Natural killer cell (primary cell): ENCODE measurements around the gene TRIM31. TPM values are rescaled to one million over a fixed set of nuclear protein-coding genes. Genes with fewer than 3 reads are reported as not detected.

Experiments used
- ATAC-seq, 3 donors: fragments of 150-1000 bp in 2 of 3; fragments of 200-7000 bp in 1 of 3; cut with Tn5 transposase; 1 replicate in 1 of 3; 2 replicates in 2 of 3; pipeline ENCODE4 v1.10.0; 2021; ENCODE audit warnings: mild to moderate bottlenecking in 2 of 3, moderate library complexity in 2 of 3
- DNase-seq, 2 donors: peaks; one replicate each; pipeline versions ENCODE4 v3.0.0 to v3.0.0-alpha.2; 2013 to 2021; ENCODE audit warnings: mixed read lengths in 1 of 2
- H3K27ac ChIP-seq: one replicate; pipeline ENCODE4 v1.5.1; 2013; ENCODE audit warnings: mild to moderate bottlenecking, low read length
- H3K27me3 ChIP-seq: one replicate; pipeline ENCODE4 v1.6.1; 2013; ENCODE audit warnings: low read length; ENCODE audit not compliant: control insufficient read depth, insufficient read depth
- H3K36me3 ChIP-seq: one replicate; pipeline ENCODE4 v1.6.1; 2013; ENCODE audit warnings: low read length; ENCODE audit not compliant: control insufficient read depth, insufficient read depth
- H3K4me1 ChIP-seq: one replicate; pipeline ENCODE4 v1.6.1; 2013; ENCODE audit warnings: low read length; ENCODE audit not compliant: control insufficient read depth, insufficient read depth
- H3K4me3 ChIP-seq: one replicate; pipeline ENCODE4 v1.5.1; 2013; ENCODE audit warnings: low read length
- H3K9me3 ChIP-seq: one replicate; pipeline ENCODE4 v1.6.1; 2013; ENCODE audit warnings: low read length; ENCODE audit not compliant: control insufficient read depth, insufficient read depth
- H3K27ac Mint-ChIP-seq, 2 donors: one replicate each; pipeline ENCODE4 v1.8.0; 2022; ENCODE audit warnings: mild to moderate bottlenecking in 2 of 2, mixed read lengths in 2 of 2, moderate library complexity in 1 of 2
- H3K27me3 Mint-ChIP-seq, 2 donors: one replicate each; pipeline ENCODE4 v1.8.0; 2022; ENCODE audit warnings: low read depth in 2 of 2, mixed read lengths in 2 of 2
- H3K36me3 Mint-ChIP-seq: one replicate; pipeline ENCODE4 v1.8.0; 2022; ENCODE audit warnings: mixed read lengths
- H3K4me1 Mint-ChIP-seq, 2 donors: one replicate each; pipeline ENCODE4 v1.8.0; 2022; ENCODE audit warnings: mixed read lengths in 2 of 2
- H3K4me3 Mint-ChIP-seq: one replicate; pipeline ENCODE4 v1.8.0; 2022; ENCODE audit warnings: mild to moderate bottlenecking, moderate library complexity, mixed read lengths
- H3K9me3 Mint-ChIP-seq, 2 donors: one replicate each; pipeline ENCODE4 v1.8.0; 2022; ENCODE audit warnings: mixed read lengths in 2 of 2
- WGBS: methylation state at CpG from one replicate; pipeline ENCODE4 v1.1.7; 2013; ENCODE audit warnings: missing lambda C conversion rate; ENCODE audit not compliant: insufficient coverage; 5-methylcytosine and 5-hydroxymethylcytosine counted together
- intact Hi-C: fragments of 100-400 bp; cut with micrococcal nuclease; formaldehyde crosslinking; loops from one replicate; pipeline ENCODE4 v1.14.2; 2022
- total RNA-seq, 4 donors: library from RNA; stranded (reverse); fragments of 120-200 nt in 1 of 4; gene quantifications; one replicate each; pipeline versions ENCODE4 v1.2.3 to v1.2.4, GENCODE V29; 2013 to 2022
- TF ChIP-seq, protein P1 (sequence below): fragments of 200-600 bp; IDR thresholded peaks from one replicate; pipeline ENCODE4 v1.8.0; 2022; ENCODE audit warnings: antibody characterized with exemption

The TRIM31 gene
- total RNA-seq, 3 donors from 2014 or later (not counting 1 experiment from before 2014, with no cell fraction given) = not detected

DNA sequence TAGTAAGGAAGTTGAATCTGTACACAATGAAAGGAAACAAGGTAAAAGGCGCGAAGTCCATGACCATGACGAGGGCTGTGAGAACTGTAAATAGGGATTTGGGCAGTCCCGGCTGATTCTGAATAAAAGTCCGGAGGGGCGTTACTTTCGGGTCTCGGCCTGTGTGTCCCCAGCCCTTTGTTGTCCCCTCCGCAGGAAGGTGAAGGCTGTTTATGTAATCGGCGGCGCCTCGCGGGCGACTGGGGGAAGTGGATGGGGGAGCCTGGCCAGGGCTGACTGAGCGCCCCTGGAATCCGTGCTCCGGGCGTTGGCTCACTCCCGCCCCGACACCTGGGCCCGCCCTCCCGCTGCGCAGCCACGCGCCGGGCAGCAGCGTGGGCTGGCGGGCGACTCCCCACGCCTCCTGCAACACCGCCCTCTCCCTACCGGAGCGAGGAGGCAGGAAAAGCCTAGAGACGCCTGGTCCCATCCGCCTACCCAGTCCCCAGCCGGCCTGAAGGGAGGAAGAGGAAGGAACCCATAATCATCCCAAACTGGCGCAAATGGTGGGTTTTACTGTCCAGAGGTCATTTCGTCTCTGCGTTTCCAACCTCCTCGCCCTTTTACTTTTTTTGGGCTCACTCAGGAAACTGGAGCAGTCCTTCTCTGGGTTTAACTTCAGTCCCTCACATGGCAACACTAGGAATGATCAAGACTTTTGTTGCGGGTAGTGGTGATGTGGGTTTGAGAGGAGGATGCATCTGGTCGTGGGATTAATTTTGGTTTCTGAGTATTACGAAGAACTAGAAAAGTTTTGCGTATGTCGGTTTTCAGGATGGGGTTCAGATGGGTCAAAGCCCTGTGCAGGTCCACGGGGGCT lies 12.1 kb downstream of the TRIM31 start:
- H3K36me3 ChIP-seq = no peaks in the 10 kb centered on the region
- TF ChIP-seq, protein P1, sequence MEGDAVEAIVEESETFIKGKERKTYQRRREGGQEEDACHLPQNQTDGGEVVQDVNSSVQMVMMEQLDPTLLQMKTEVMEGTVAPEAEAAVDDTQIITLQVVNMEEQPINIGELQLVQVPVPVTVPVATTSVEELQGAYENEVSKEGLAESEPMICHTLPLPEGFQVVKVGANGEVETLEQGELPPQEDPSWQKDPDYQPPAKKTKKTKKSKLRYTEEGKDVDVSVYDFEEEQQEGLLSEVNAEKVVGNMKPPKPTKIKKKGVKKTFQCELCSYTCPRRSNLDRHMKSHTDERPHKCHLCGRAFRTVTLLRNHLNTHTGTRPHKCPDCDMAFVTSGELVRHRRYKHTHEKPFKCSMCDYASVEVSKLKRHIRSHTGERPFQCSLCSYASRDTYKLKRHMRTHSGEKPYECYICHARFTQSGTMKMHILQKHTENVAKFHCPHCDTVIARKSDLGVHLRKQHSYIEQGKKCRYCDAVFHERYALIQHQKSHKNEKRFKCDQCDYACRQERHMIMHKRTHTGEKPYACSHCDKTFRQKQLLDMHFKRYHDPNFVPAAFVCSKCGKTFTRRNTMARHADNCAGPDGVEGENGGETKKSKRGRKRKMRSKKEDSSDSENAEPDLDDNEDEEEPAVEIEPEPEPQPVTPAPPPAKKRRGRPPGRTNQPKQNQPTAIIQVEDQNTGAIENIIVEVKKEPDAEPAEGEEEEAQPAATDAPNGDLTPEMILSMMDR = no peak
- DNase-seq (peak in 1 of 2 donors; percentile 39), ATAC-seq (no peak)
- intact Hi-C loops = loop anchor here (5.0 kb wide), 1 partner anchor 296 kb away; no protein-coding TSS in a partner anchor
- Mint-ChIP-seq H3K9me3 (no peaks in the 10 kb centered on the region), H3K4me1 (peaks cover 34 to 37% of the 10 kb centered on the region in 2 donors), H3K36me3 (no peaks in the 10 kb centered on the region), H3K4me3 (peak overlapping the region; percentile 73), H3K27me3 (peaks cover 51 to 55% of the 10 kb centered on the region in 2 donors), H3K27ac (peak overlapping the region in 1 of 2 donors; percentile 80)
- WGBS = 2% methylated on average over 47 of the region's 47 CpGs
- no peaks in the 10 kb centered on the region for H3K9me3 ChIP-seq
- no peak overlapping the region for H3K4me3 ChIP-seq
- H3K4me1 ChIP-seq = peaks cover 38% of the 10 kb centered on the region
- no peak overlapping the region for H3K27ac ChIP-seq
- H3K27me3 ChIP-seq = peaks cover 40% of the 10 kb centered on the region

DNA sequence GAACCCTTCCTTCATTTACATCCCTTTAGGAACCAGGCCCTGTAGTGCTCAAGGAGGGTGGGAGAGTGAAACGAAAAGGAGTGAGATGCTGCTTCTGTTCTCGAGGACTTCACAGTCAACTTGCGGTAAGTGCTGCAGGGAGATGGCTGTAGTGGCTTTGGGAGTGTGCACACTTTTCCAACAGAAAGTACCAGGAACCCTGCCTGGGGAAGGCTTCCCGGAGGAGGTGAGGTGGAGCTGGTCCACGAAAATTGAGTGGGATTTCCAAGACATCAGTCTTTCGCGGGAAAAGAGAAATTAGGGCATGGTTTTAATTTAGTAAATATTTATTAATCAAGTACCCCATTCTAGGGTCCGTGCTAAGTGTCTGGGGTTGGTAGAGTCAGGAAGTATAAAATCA lies 12.7 kb downstream of the TRIM31 start:
- H3K4me1 ChIP-seq = peaks cover 38% of the 10 kb centered on the region
- no peaks in the 10 kb centered on the region for H3K9me3 Mint-ChIP-seq
- intact Hi-C loops = loop anchor here (5.0 kb wide), 1 partner anchor 297 kb away; no protein-coding TSS in a partner anchor
- H3K4me1 Mint-ChIP-seq = peaks cover 34 to 37% of the 10 kb centered on the region in 2 donors
- no peak overlapping the region for H3K27ac ChIP-seq
- no peak for DNase-seq
- WGBS = 38% methylated on average over 5 of the region's 8 CpGs
- no peaks in the 10 kb centered on the region for H3K9me3 ChIP-seq
- no peak for ATAC-seq
- H3K4me3 ChIP-seq = no peak overlapping the region
- H3K36me3 Mint-ChIP-seq = no peaks in the 10 kb centered on the region
- H3K36me3 ChIP-seq = no peaks in the 10 kb centered on the region
- H3K27me3 ChIP-seq = peaks cover 40% of the 10 kb centered on the region
- peaks cover 55 to 58% of the 10 kb centered on the region in 2 donors for H3K27me3 Mint-ChIP-seq
- TF ChIP-seq, protein P1 = no peak
- H3K4me3 Mint-ChIP-seq = peak overlapping the region; percentile 61
- H3K27ac Mint-ChIP-seq = no peak overlapping the region

- H3K9me3 Mint-ChIP-seq = no peaks in the 10 kb centered on the region
- TF ChIP-seq, protein P1 = no peak
- H3K4me1 ChIP-seq = peaks cover 31% of the 10 kb centered on the region
- peaks cover 65 to 68% of the 10 kb centered on the region in 2 donors for H3K27me3 Mint-ChIP-seq
- no peak overlapping the region for H3K4me3 ChIP-seq
- H3K36me3 ChIP-seq = no peaks in the 10 kb centered on the region
- H3K27me3 ChIP-seq = peaks cover 38% of the 10 kb centered on the region
- peak overlapping the region; percentile 33 for H3K4me3 Mint-ChIP-seq
- no peak overlapping the region for H3K27ac Mint-ChIP-seq
- no peak for ATAC-seq
- no peaks in the 10 kb centered on the region for H3K36me3 Mint-ChIP-seq
- no peaks in the 10 kb centered on the region for H3K9me3 ChIP-seq
- WGBS = 49% methylated on average over 3 of the region's 4 CpGs
- DNase-seq = peak in 1 of 2 donors; percentile 40
- peaks cover 27 to 30% of the 10 kb centered on the region in 2 donors for H3K4me1 Mint-ChIP-seq
- H3K27ac ChIP-seq = no peak overlapping the region
- intact Hi-C loops = no loop called here
These were observed 14.8 kb downstream of the TRIM31 start for GRCh38 chr6:30097902-30098768.
